Peyer's patch (tissue), 4 donors: ENCODE data around the gene MCTP2.

Source experiments
- CTCF ChIP-seq, 6 experiments: fragments of 450-650 bp in 4 of 6; fragments of 200-600 bp in 2 of 6; sonication (generic) in 1 of 6; IDR thresholded peaks; one replicate each; pipeline ENCODE4 v1.5.1; 2017 to 2019; ENCODE audit warnings: antibody characterized with exemption in 6 of 6, mild to moderate bottlenecking in 3 of 6, moderate library complexity in 1 of 6
- POLR2A ChIP-seq, 2 donors: fragments of 450-650 bp; IDR thresholded peaks; one replicate each; pipeline ENCODE4 v1.5.1; 2017; ENCODE audit warnings: antibody characterized with exemption in 2 of 2, mild to moderate bottlenecking in 2 of 2, moderate library complexity in 2 of 2

GRCh38 chr15:94193906-94194305, 37.5 kb upstream of the MCTP2 start:
- TF ChIP-seq CTCF (IDR thresholded peaks at IDR 0.05) = no peak
- no peak for TF ChIP-seq POLR2A (IDR thresholded peaks at IDR 0.05)
